PC-9 (cell line): ENCODE measurements around the gene VAV3. TPM values are rescaled to one million over a fixed set of nuclear protein-coding genes. Genes with fewer than 3 reads are reported as not detected.
"Not testable (repeated sequence)": the region's sequence is repeated elsewhere in the genome, so short reads cannot be mapped to it uniquely, and the experiment has no call there.

Source experiments
- BruUV-seq: library from RNA; stranded (reverse); fragments of 400-500 nt; replicated peaks from 2 replicates; lab custom pipeline; 2021; lab: Mats Ljungman, UMichigan
- CTCF ChIA-PET: fragments of 300-600 bp; sonication (Branson Sonifier 250); formaldehyde crosslinking; loops from one replicate; lab custom pipeline; 2022; ENCODE audit warnings: antibody characterized with exemption; lab: Charles Lee
- POLR2A ChIA-PET: fragments of 300-600 bp; sonication (Branson Sonifier 250); formaldehyde crosslinking; loops from one replicate; lab custom pipeline; 2022; ENCODE audit warnings: antibody characterized with exemption; ENCODE audit not compliant: unreplicated experiment; lab: Charles Lee
- DNase-seq, 2 experiments: peaks; one replicate each; pipeline versions ENCODE4 v3.0.0 to v3.0.0-alpha.2; 2015 to 2022; ENCODE audit warnings: mixed read lengths in 1 of 2
- H2AFZ ChIP-seq: fragments of 200-600 bp; sonication (generic); 2 replicates; pipeline ENCODE4 v1.8.1; 2017; ENCODE audit warnings: antibody characterized with exemption
- H3F3A ChIP-seq: fragments of 200-600 bp; sonication (generic); 2 replicates; pipeline ENCODE4 v1.8.1; 2017; ENCODE audit warnings: antibody characterized with exemption, mild to moderate bottlenecking, low read depth; ENCODE audit not compliant: insufficient read depth
- H3K27ac ChIP-seq: fragments of 200-600 bp; sonication (generic); 2 replicates; pipeline ENCODE4 v1.6.1; 2016; ENCODE audit warnings: mixed run types
- H3K27me3 ChIP-seq: fragments of 200-600 bp; sonication (generic); 2 replicates; pipeline ENCODE4 v1.6.1; 2016; ENCODE audit warnings: low read depth, mixed run types; ENCODE audit not compliant: insufficient read depth
- H3K36me3 ChIP-seq: fragments of 200-600 bp; sonication (generic); 2 replicates; pipeline ENCODE4 v1.6.1; 2016; ENCODE audit warnings: low read depth, mixed run types
- H3K4me1 ChIP-seq: fragments of 200-600 bp; sonication (generic); replicated peaks from 2 replicates; pipeline ENCODE4 v1.6.1; 2016; ENCODE audit warnings: mixed run types; ENCODE audit not compliant: insufficient read depth
- H3K4me2 ChIP-seq: fragments of 200-600 bp; sonication (generic); 2 replicates; pipeline ENCODE4 v1.6.1; 2017; ENCODE audit warnings: mixed run types
- H3K4me3 ChIP-seq: fragments of 200-600 bp; sonication (generic); 2 replicates; pipeline ENCODE4 v1.6.1; 2016; ENCODE audit warnings: mixed run types
- H3K79me2 ChIP-seq: fragments of 200-600 bp; sonication (generic); 2 replicates; pipeline ENCODE4 v1.6.1; 2017; ENCODE audit warnings: low read depth, mixed run types
- H3K9me2 ChIP-seq: fragments of 200-600 bp; sonication (generic); 2 replicates; pipeline ENCODE4 v1.8.1; 2017; ENCODE audit warnings: mild to moderate bottlenecking; ENCODE audit not compliant: insufficient read depth
- H3K9me3 ChIP-seq: fragments of 200-600 bp; sonication (generic); 2 replicates; pipeline ENCODE4 v1.8.1; 2016; ENCODE audit warnings: low read depth; ENCODE audit not compliant: insufficient read depth
- H4K20me1 ChIP-seq: fragments of 200-600 bp; sonication (generic); 2 replicates; pipeline ENCODE4 v1.8.1; 2017; ENCODE audit not compliant: insufficient read depth
- CTCF ChIP-seq: fragments of 200-600 bp; sonication (generic); conservative IDR thresholded peaks from 2 replicates; pipeline ENCODE4 v1.6.1; 2017; ENCODE audit warnings: mixed run types, antibody characterized with exemption, mild to moderate bottlenecking, moderate library complexity
- EZH2 ChIP-seq: fragments of 200-600 bp; sonication (generic); IDR thresholded peaks from 2 replicates; pipeline ENCODE4 v1.8.0; 2017; ENCODE audit warnings: antibody characterized with exemption, low read depth
- intact Hi-C: fragments of 100-400 bp; cut with micrococcal nuclease; formaldehyde crosslinking; loops from one replicate; pipeline ENCODE4 v1.10.0; 2022; ENCODE audit not compliant: unreplicated experiment
- total RNA-seq: library from RNA; stranded (reverse); gene quantifications from 2 replicates; pipeline ENCODE4 v1.2.3, GENCODE V29; 2021

VAV3 gene
- total RNA-seq, 1 experiment from 2014 or later, result 1.7 TPM

GRCh38 chr1:107851418-107851817, 113.6 kb downstream of the VAV3 start:
- no TSS peak for BruUV-seq
- DNase-seq, result peak in 1 of 2 experiments; percentile 9
- CTCF ChIA-PET, result no interaction called here
- POLR2A ChIA-PET, result no interaction called here
- Histone ChIP-seq H3K4me2 (no peak overlapping the region), H3K79me2 (no peaks in the 10 kb centered on the region), H3K4me1 (no peaks in the 10 kb centered on the region), H3F3A (no peaks in the 10 kb centered on the region), H2AFZ (no peak overlapping the region), H3K27me3 (no peaks in the 10 kb centered on the region), H3K9me3 (no peaks in the 10 kb centered on the region), H3K4me3 (no peak overlapping the region), H3K36me3 (no peaks in the 10 kb centered on the region), H4K20me1 (no peaks in the 10 kb centered on the region), H3K27ac (no peak overlapping the region), H3K9me2 (no peaks in the 10 kb centered on the region; the same call in 1 of the 2 replicates)
- intact Hi-C loops, result no loop called here
- TF ChIP-seq CTCF (no peak), EZH2 (no peak)

DNA sequence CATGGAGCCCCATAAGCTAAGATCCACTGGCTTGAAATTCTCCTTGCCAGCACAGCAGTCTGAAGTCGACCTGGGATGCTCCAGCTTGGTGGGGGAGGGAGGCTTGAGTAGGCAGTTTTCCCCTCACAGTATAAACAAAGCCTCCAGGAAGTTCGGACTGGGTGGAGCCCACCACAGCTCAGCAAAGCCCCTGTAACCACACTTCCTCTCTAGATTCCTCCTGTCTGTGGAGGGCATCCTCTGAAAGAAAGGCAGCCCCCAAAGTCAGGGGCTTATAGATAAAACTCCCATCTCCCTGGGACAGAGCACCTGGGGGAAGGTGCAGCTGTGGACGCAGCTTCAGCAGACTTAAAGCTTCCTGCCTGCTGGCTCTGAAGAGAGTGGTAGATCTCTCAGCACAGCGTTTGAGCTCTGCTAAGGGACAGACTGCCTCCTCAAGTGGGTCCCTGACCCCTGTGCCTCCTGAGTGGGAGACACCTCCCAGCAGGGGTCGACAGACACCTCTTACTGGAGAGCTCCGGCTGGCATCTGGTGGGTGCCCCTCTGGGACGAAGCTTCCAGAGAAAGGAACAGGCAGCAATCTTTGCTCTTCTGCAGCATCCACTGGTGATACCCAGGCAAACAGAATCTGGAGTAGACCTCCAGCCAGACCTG, 120.3 kb downstream of the VAV3 start:
- CTCF ChIA-PET, BruUV-seq, H4K20me1 ChIP-seq, H2AFZ ChIP-seq, POLR2A ChIA-PET, H3F3A ChIP-seq, H3K9me2 ChIP-seq, H3K4me2 ChIP-seq, H3K27me3 ChIP-seq, H3K27ac ChIP-seq, H3K36me3 ChIP-seq, H3K4me1 ChIP-seq, H3K4me3 ChIP-seq, DNase-seq, H3K9me3 ChIP-seq, H3K79me2 ChIP-seq, intact Hi-C loops: not testable (repeated sequence)

DNA sequence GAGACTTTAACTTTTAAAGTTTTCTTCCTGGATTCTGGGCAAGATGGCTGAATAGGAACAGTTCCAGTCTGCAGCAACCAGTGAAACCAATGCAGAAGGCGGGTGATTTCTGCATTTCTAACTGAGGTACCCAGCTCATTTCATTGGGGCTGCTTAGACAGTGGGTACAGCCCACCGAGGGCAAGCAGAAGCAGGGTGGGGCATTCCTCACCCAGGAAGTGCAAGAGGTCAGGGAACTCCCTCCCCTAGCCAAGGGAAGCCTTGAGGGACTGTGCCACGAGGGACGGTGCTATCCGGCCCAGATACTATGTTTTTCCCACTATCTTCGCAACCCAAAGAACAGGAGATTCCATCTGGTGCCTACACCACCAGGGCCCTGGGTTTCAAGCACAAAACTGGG, 121.0 kb downstream of the VAV3 start:
- H4K20me1 ChIP-seq, result no peaks in the 10 kb centered on the region
- ChIA-PET POLR2A (no interaction called here), CTCF (no interaction called here)
- H3K9me2 ChIP-seq, result no peaks in the 10 kb centered on the region
- no peaks in the 10 kb centered on the region for H3K79me2 ChIP-seq
- no peaks in the 10 kb centered on the region for H3K36me3 ChIP-seq
- H3K4me1 ChIP-seq, result no peaks in the 10 kb centered on the region
- H3K9me3 ChIP-seq, result no peaks in the 10 kb centered on the region
- no peak overlapping the region for H3K27ac ChIP-seq
- H3F3A ChIP-seq, result no peaks in the 10 kb centered on the region
- TF ChIP-seq CTCF (no peak), EZH2 (no peak)
- H2AFZ ChIP-seq, result no peak overlapping the region
- no peak overlapping the region for H3K4me3 ChIP-seq
- H3K4me2 ChIP-seq, result no peak overlapping the region
- no peak for DNase-seq
- BruUV-seq, result no TSS peak
- intact Hi-C loops, result no loop called here
- no peaks in the 10 kb centered on the region for H3K27me3 ChIP-seq

DNA sequence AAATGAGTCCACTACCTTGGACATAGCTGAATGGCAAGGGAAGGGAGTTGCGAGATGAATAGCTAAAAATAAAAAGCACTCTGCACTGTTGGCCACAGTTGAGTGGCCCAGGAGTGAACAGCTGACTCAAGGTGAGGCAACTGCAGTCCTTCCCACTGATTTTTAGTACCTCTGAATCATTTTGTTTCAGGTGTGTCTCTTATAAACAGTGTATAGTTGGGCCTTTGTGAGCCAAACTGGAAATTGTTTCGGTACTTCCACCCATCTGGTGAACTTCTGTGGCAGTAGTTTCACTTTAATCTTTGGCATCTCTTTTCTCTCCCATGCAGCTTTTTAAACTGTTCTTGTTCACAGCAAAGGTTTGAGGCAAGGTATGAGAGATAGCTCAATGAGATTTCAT, 122.7 kb downstream of the VAV3 start:
- no peaks in the 10 kb centered on the region for H3K27me3 ChIP-seq
- no peaks in the 10 kb centered on the region for H4K20me1 ChIP-seq
- no peaks in the 10 kb centered on the region; the same call in 1 of the 2 replicates for H3K9me2 ChIP-seq
- no peak overlapping the region for H3K4me2 ChIP-seq
- ChIA-PET CTCF (no interaction called here), POLR2A (no interaction called here)
- no peaks in the 10 kb centered on the region for H3K79me2 ChIP-seq
- H3K4me1 ChIP-seq, result no peaks in the 10 kb centered on the region
- H3K27ac ChIP-seq, result no peak overlapping the region
- H3K36me3 ChIP-seq, result no peaks in the 10 kb centered on the region
- no peaks in the 10 kb centered on the region for H3F3A ChIP-seq
- H2AFZ ChIP-seq, result no peak overlapping the region
- TF ChIP-seq CTCF (no peak), EZH2 (no peak)
- intact Hi-C loops, result no loop called here
- no peaks in the 10 kb centered on the region for H3K9me3 ChIP-seq
- no TSS peak for BruUV-seq
- peak in 1 of 2 experiments; percentile 28 for DNase-seq
- H3K4me3 ChIP-seq, result no peak overlapping the region
